Tongue (tissue), 2 donors: ENCODE measurements around the gene LINC01488. TPM values are rescaled to one million over a fixed set of nuclear protein-coding genes. Genes with fewer than 3 reads are reported as not detected.

ENCODE experiments used
- DNase-seq: peaks from one replicate; pipeline ENCODE4 v3.0.0-alpha.2; 2015
- total RNA-seq: library from RNA; depleted of rRNA; stranded (reverse); fragments of >200 nt; gene quantifications from one replicate; pipeline ENCODE4 v1.2.3, GENCODE V29; 2014

Gene LINC01488
- total RNA-seq, 1 donor from 2014 or later = not detected

DNA sequence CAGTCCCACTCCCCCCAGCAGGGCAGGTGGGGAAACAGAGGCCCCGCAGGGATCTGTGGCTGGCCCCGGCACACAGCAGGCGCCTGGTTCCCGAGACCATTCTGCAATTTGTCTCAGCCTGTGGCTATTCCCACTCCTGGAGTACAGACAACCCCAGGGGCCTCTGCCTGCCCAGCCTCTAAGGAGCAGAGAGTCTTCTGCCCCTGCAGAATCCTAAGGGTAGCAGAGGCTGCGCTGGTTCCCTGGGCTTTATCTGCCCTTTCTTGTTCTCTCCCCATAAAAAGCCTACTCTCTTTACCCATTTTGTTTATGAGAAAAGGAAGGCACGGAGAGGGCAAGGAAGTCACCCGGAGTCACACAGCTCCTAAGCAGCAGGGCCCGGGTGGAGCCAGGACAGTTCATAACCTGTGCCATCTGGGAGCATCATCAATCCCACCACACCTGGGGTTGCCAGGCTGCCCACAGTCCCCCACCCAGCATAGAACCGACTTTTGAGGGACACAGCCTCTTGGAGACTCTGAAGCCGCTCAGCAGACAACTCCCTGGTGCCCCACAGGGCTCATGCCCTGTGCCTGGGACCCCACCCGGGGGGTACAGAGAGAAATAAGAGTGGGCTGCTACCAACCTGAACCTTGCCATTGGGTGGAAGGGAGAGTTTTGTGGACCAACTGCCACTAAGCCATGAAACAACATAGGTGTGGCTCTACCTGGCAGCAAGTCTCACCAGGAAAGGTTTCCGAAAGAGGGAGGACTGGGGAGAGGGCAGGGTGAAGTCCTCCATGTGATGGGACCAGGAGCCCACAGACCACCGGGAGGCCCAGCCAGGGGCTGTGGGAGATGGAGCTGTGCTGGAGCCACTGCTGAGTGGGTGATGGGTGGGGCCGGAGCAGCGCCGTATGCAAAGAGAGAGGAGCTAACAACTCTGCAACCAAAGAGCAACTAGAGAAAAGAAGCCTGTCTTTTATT, 17.2 kb upstream of the LINC01488 start:
- no peak for DNase-seq

GRCh38 chr11:69465236-69466000, 16.0 kb upstream of the LINC01488 start:
- no peak for DNase-seq

- DNase-seq = no peak
Measured at GRCh38 chr11:69466039-69466438, 15.4 kb upstream of the LINC01488 start.

DNA sequence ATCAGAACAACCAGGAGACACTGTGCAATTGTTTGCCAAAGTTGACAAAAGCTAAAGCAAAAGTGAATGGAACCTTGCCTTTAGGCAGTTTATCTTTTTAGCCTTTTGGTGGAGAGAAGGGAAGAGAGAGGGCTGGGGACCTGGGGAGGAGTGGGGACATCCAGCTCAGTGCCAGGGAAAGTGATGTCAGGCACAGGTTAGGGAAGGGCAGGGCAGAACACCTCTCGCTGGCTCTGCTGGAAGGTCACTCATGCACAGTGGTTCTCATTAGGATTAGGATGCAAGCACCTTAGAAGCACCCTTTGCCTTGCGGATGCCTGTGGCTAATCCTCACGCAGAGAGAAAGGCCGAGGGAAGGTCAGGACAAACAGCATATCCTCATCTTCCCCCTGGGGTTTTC, 14.3 kb upstream of the LINC01488 start:
- no peak for DNase-seq

DNA sequence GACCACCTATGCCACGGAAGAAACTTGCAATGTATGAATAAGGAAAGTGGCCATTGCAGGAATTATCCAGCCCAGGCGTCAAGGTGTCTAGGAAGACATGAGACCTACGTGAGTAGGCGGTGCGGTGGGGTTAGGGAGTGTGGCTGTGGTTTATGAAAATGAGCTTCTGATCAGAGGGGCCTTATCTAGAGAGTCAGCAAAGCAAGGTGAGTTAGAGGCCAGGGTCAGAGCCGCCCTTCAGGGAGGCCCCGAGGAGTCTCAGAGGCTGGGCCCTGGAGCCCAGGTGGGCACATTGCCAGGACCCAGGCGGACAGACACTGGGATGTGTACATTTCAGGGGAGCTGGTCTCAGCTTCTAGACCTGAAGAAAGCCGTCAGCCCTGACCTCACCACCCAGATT, 13.8 kb upstream of the LINC01488 start:
- no peak for DNase-seq

DNA sequence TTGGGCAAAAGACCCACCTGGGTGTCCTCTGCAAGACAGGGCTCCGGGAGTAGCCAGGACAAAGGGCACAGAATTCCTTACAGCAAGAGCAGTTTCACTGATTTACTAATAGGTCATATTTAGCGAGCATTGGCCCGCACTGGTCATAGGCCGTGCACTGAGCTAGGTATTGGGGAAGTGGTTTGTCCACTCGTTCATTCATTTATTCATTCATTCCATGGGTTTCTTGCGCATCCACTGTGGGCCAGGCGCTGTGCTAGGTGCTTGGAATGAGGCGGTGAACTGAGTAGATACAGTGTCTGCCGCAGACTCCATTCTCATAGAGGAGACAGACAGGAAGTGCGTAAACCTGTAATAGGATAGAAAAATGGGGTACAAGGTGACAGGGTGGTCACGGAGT, 13.2 kb upstream of the LINC01488 start:
- no peak for DNase-seq

DNA sequence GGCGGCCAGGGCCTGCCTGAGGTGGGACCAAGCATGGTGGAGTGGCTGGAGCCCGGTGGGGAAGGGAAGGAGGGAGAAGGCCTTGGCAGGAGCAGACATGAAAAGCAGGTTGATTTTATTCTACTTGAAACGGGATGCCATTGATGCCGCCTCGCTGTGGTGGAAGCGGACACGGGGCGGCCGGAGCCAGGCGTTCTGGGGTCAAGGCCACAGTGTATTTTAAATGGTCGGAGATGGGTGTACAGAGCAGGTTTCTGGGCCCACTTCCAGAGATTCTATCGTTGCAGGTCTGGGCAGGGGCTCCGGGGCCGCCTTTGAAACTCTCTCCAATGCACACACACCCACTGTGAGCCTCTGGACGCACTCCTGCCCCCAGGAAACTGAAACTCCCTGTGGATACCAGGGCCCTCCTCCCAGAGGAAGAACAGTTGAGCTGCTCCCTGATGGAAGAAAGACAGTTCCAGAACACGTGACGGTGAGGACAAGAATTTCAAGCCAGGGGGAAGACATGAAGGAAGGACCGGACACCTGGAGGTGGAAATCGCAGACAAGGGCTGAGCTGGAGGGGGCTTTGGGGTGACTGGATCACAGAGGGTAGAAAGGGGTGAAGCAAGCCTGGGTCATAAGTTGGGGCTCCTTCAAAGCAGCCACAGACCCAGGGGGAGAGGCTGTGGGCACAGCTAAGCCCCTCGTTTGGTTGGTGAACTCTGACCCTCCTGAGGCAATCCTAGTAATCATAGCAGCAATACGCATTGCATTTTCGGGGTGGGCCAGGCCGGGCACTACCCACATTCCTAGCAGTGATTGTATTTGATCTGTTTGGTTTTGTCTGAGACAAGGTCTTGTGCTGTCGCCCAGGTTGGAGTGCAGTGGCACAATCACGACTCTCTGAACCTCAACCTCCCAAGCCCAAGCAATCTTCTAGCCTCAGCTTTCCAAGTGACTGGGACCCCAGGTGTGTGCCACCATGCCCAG, 12.3 kb upstream of the LINC01488 start:
- no peak for DNase-seq

GRCh38 chr11:69470301-69470700, 11.2 kb upstream of the LINC01488 start:
- no peak for DNase-seq

- DNase-seq = no peak
Measured at GRCh38 chr11:69470793-69471728, 10.4 kb upstream of the LINC01488 start.

DNA sequence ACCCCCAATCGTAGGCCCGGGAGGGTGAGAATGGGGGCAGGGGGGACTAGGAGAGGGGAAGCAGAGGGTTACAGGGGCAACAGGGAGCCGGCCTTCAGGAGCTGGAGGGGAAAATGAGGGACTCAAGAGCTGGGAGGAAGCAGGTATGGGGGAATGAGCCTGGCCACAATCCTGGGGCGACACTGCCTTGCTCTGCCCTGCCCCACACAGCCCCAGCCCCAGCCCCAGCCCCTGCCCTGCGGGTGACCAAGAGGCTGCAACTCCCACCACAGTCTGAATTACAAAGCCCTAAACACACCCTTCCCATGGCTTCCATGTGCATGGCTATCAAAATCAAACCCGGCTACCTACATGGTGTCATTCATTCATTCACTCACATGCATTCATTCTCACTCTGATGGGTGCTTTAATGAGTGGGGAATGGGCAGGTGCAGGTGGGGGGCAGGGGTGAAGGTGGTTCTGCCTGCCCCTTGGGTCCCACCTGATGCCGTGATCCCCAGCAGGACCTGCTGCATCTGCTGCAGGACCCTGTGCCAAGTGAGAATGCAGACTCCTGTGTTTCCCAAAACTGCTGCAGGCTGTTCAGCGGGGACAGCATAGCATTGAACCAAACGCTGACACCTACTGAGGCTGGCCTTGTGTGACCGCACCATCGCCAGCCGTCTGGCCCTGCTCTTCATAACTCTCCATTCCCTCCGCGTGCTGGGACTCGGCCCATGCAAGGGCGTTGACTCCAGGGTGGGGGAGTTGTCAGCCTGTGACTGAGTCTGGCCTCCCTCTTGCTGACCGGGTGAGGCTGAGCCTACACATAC, 9.5 kb upstream of the LINC01488 start:
- DNase-seq = no peak

DNA sequence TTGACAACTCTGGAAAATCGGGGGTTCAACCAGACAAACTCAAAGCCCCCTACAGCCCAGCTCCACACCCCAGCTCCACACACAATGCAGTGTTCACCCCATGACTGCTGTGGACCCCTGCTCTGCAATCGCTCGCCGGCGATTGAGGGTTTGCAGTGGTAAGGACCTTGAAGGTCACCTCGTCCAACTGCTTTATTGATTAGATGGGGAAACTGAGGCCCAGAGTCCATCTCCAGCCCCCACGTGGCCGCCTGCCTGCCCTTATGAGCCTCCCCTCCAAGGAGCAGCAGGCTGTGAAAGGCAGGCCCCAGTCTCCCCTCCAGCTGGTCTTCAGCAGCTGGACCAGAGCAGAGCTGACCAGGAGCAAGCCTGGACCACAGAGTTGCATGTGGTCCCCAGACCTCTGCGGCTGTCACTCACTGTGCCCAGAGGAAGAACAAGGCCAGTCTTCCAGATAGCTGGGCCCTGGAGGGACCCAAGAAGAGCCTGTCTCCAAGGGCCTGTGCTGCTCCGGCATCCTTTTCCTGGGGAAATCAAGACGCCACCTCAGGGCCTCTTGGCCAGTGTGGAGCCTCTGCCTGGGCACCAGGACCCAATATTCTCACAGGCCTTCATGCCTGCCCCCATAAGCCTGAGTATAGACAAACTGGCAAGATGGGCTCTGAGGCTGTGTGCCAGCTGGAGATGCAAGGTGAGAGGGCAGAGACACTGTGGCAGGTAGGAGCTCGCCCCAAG, 8.8 kb upstream of the LINC01488 start:
- DNase-seq = no peak

- DNase-seq = no peak
Measured at GRCh38 chr11:69473276-69473845, 8.1 kb upstream of the LINC01488 start.

- DNase-seq = no peak
Measured at GRCh38 chr11:69474736-69475135, 6.7 kb upstream of the LINC01488 start.

GRCh38 chr11:69475141-69475865, 6.2 kb upstream of the LINC01488 start:
- DNase-seq = no peak

DNA sequence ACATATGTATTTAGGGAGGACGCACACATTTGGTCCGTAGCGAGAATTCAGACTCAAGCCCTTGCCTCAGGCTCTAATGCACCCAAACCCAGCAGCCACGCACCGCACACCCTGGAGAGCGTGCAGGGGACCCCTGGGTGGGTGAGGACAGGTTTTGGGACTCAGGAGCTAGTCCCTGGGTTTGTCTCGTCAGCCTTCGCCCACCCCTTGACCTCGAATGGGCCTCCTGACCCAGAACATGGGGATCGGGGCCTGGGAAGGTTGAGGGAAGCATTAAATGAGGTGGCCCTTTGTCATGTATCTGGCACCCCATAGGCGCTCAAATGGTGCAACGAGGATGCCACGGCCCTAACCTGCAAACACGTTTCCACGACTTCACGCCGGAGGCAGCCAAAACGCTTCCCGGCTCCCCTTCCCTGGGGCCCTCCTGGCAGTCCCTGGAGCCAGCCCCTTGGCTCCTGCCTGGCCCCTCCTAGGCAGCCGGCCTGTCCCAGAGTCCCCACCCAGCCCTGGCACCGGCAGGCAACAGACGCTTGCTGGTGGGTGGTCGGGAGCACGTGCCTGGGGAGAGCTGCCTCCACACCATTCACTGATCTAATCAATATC, 5.5 kb upstream of the LINC01488 start:
- no peak for DNase-seq

- no peak for DNase-seq
Measured at GRCh38 chr11:69476509-69476961, 4.9 kb upstream of the LINC01488 start.

- DNase-seq = no peak
Measured at GRCh38 chr11:69477086-69477485, 4.4 kb upstream of the LINC01488 start.
